ENCODE results near the gene RNF222. TPM values are rescaled to one million over a fixed set of nuclear protein-coding genes. Genes with fewer than 3 reads are reported as not detected.

RNF222 gene
- total and polyA plus RNA-seq, 2 experiments from 2014 or later, result 0.07 TPM; not detected in 1

GRCh38 chr17:8413328-8413727 lies 15.7 kb upstream of the RNF222 start (continued):
- TF ChIP-seq CTCF (conservative IDR thresholded peaks at IDR 0.05; ENCODE audit: low read depth in 2 of 2), result no peak

GRCh38 chr17:8412089-8412488 lies 14.5 kb upstream of the RNF222 start:
- Histone ChIP-seq H3K4me1 (ENCODE audit: insufficient read depth) (peaks cover 9% of the 10 kb centered on the region; the same call in 1 of the 2 replicates), H3K36me3 (ENCODE audit: insufficient read depth) (no peaks in the 10 kb centered on the region), H3K27ac (ENCODE audit: low read depth) (no peak overlapping the region), H3K9me2 (ENCODE audit: insufficient read depth) (no peaks in the 10 kb centered on the region), H4K20me1 (replicated peaks; ENCODE audit: insufficient read depth) (no peaks in the 10 kb centered on the region), H3K4me2 (no peak overlapping the region), H3F3A (replicated peaks; ENCODE audit: low read depth) (no peaks in the 10 kb centered on the region), H2AFZ (no peak overlapping the region), H3K4me3 (no peak overlapping the region), H3K27me3 (ENCODE audit: insufficient read depth) (no peaks in the 10 kb centered on the region), H3K79me2 (replicated peaks; ENCODE audit: insufficient read depth) (no peaks in the 10 kb centered on the region)
- no peak overlapping the region for H3K4me3 Mint-ChIP-seq
- no peak for TF ChIP-seq EZH2phosphoT487 (IDR thresholded peaks at IDR 0.05; ENCODE audit: unreplicated experiment)
- TF ChIP-seq POLR2AphosphoS5 (IDR thresholded peaks at IDR 0.05; ENCODE audit: low read depth), result no peak
- no peak for TF ChIP-seq STAT1 (IDR thresholded peaks at IDR 0.05; ENCODE audit: unreplicated experiment)
- TF ChIP-seq ZNF331 (CRISPR knock-in tag; IDR thresholded peaks at IDR 0.05; ENCODE audit: low read depth), result no peak
- TF ChIP-seq CTCF (conservative IDR thresholded peaks at IDR 0.05; ENCODE audit: low read depth in 2 of 2), result no peak
- no peak for TF ChIP-seq NANOG (IDR thresholded peaks at IDR 0.05; ENCODE audit: borderline replicate concordance)
- TF ChIP-seq JUNB (IDR thresholded peaks at IDR 0.05; ENCODE audit: unreplicated experiment), result no peak
- no peak for TF ChIP-seq ZNF114 (CRISPR knock-in tag; IDR thresholded peaks at IDR 0.05)
- TF ChIP-seq ETS1 (IDR thresholded peaks at IDR 0.05), result no peak
- TF ChIP-seq ZNF462 (CRISPR knock-in tag; IDR thresholded peaks at IDR 0.05), result no peak
- TF ChIP-seq REST (IDR thresholded peaks at IDR 0.05; ENCODE audit: unreplicated experiment), result no peak
- no peaks in the 10 kb centered on the region for H3K9me3 Mint-ChIP-seq
- ATAC-seq (no peak), DNase-seq (ENCODE audit: low spot score) (no peak)
- peaks cover 6% of the 10 kb centered on the region for H3K4me1 Mint-ChIP-seq
- H3K27me3 Mint-ChIP-seq (ENCODE audit: insufficient read depth, low read depth, poor library complexity), result peaks cover 16% of the 10 kb centered on the region
- no peak overlapping the region for H3K27ac Mint-ChIP-seq
- no peaks in the 10 kb centered on the region for H3K36me3 Mint-ChIP-seq (ENCODE audit: low read depth)

All from GM23338 (cell line).